H1 (cell line): ENCODE results near the gene ANKS1B. TPM values are rescaled to one million over a fixed set of nuclear protein-coding genes. Genes with fewer than 3 reads are reported as not detected.

Source experiments
- CTCF ChIA-PET: fragments of 300-600 bp; sonication (Branson Sonifier 250); formaldehyde crosslinking; loops from one replicate; lab custom pipeline; 2021; ENCODE audit not compliant: partially characterized antibody; lab: Charles Lee
- POLR2A ChIA-PET: fragments of 300-600 bp; sonication (Branson Sonifier 250); formaldehyde crosslinking; loops from one replicate; lab custom pipeline; 2021; ENCODE audit warnings: inconsistent platforms; ENCODE audit not compliant: partially characterized antibody; lab: Charles Lee
- DNase-seq, 2 experiments: peaks; one replicate each; pipeline versions ENCODE4 v3.0.0 to v3.0.0-alpha.2; 2010 to 2022; ENCODE audit warnings: low spot score in 2 of 2, low read depth in 1 of 2, mixed read lengths in 1 of 2
- FAIRE-seq: peaks from 2 replicates; lab custom pipeline; 2011; peaks lifted over from hg19 to GRCh38; lab: Jason Lieb, UNC
- H2AFZ ChIP-seq: 2 replicates; pipeline ENCODE4 v1.8.1; 2012; ENCODE audit warnings: low read length, inconsistent platforms
- H2AK5ac ChIP-seq: 2 replicates; pipeline ENCODE4 v1.6.1; 2013; ENCODE audit warnings: low read depth, low read length
- H2BK120ac ChIP-seq: replicated peaks from 2 replicates; pipeline ENCODE3; 2013; ENCODE audit warnings: low read depth, low read length, inconsistent platforms
- H2BK12ac ChIP-seq: 2 replicates; pipeline ENCODE4 v1.6.1; 2013; ENCODE audit warnings: low read depth, low read length
- H2BK15ac ChIP-seq: 2 replicates; pipeline ENCODE4 v1.6.1; 2013; ENCODE audit warnings: low read length
- H2BK20ac ChIP-seq: 2 replicates; pipeline ENCODE4 v1.6.1; 2013; ENCODE audit warnings: low read length
- H2BK5ac ChIP-seq: 2 replicates; pipeline ENCODE4 v1.6.1; 2013; ENCODE audit warnings: low read depth, low read length
- H3K14ac ChIP-seq: 2 replicates; pipeline ENCODE4 v1.6.1; 2013; ENCODE audit warnings: inconsistent platforms; ENCODE audit not compliant: insufficient read length
- H3K18ac ChIP-seq: 2 replicates; pipeline ENCODE4 v1.6.1; 2013; ENCODE audit warnings: low read length; ENCODE audit errors: extremely low read depth
- H3K23ac ChIP-seq: 2 replicates; pipeline ENCODE4 v1.6.1; 2013; ENCODE audit warnings: inconsistent platforms; ENCODE audit not compliant: insufficient read length
- H3K23me2 ChIP-seq: 2 replicates; pipeline ENCODE4 v1.6.1; 2013; ENCODE audit warnings: low read depth, low read length
- H3K27ac ChIP-seq: 2 replicates; pipeline ENCODE4 v1.6.1; 2011; ENCODE audit warnings: low read depth, low read length, inconsistent platforms
- H3K27me3 ChIP-seq, 4 experiments: replicated peaks in 1 of 4; 1 replicate in 1 of 4; 2 replicates in 3 of 4; pipeline versions ENCODE4 v1.6.1 to v1.8.1; 2011 to 2013; ENCODE audit warnings: low read length in 3 of 4, mild to moderate bottlenecking in 3 of 4, inconsistent platforms in 2 of 4, mixed read lengths in 2 of 4, moderate library complexity in 1 of 4; ENCODE audit not compliant: control insufficient read depth in 3 of 4, insufficient read depth in 3 of 4; ENCODE audit errors: extremely low read depth in 1 of 4
- H3K36me3 ChIP-seq, 4 experiments: 2 replicates each; pipeline versions ENCODE4 v1.6.1 to v1.8.1; 2011 to 2013; ENCODE audit warnings: mild to moderate bottlenecking in 4 of 4, low read length in 3 of 4, moderate library complexity in 2 of 4, control low read depth in 1 of 4, inconsistent platforms in 1 of 4; ENCODE audit not compliant: insufficient read depth in 4 of 4, control insufficient read depth in 2 of 4
- H3K4ac ChIP-seq: replicated peaks from 2 replicates; pipeline ENCODE3; 2013; ENCODE audit warnings: low read length, low read depth, mixed read lengths, inconsistent platforms; ENCODE audit not compliant: insufficient read length
- H3K4me1 ChIP-seq, 4 experiments: replicated peaks in 1 of 4; 1 replicate in 1 of 4; 2 replicates in 3 of 4; pipeline versions ENCODE4 v1.6.1 to v1.8.1; 2011 to 2013; ENCODE audit warnings: low read length in 3 of 4, inconsistent platforms in 2 of 4, mixed read lengths in 1 of 4; ENCODE audit not compliant: insufficient read depth in 4 of 4, control insufficient read depth in 3 of 4
- H3K4me2 ChIP-seq, 2 experiments: 2 replicates each; pipeline versions ENCODE4 v1.6.1 to v1.8.1; 2011 to 2013; ENCODE audit warnings: low read depth in 2 of 2, low read length in 2 of 2, control low read depth in 1 of 2, inconsistent platforms in 1 of 2, mild to moderate bottlenecking in 1 of 2; ENCODE audit not compliant: insufficient read depth in 1 of 2
- H3K4me3 ChIP-seq, 4 experiments: fragments of 200-600, 300-600 bp in 1 of 4; sonication (generic), shearing (Covaris generic), sonication (Bioruptor Twin) in 1 of 4; 2 replicates each; pipeline versions ENCODE4 v1.5.1 to v1.8.1; 2011 to 2016; ENCODE audit warnings: low read length in 4 of 4, low read depth in 3 of 4, control low read depth in 2 of 4, inconsistent platforms in 2 of 4, mild to moderate bottlenecking in 2 of 4, mixed read lengths in 1 of 4, moderate library complexity in 1 of 4; ENCODE audit not compliant: insufficient read depth in 2 of 4; ENCODE audit errors: extremely low read depth in 1 of 4
- H3K56ac ChIP-seq: replicated peaks from 2 replicates; pipeline ENCODE3; 2013; ENCODE audit warnings: low read depth, mild to moderate bottlenecking, mixed read lengths, low read length, inconsistent platforms; ENCODE audit not compliant: insufficient read length
- H3K79me1 ChIP-seq: 2 replicates; pipeline ENCODE4 v1.6.1; 2013; ENCODE audit warnings: low read depth, low read length, control low read depth
- H3K79me2 ChIP-seq, 2 experiments: 2 replicates each; pipeline versions ENCODE4 v1.6.1 to v1.8.1; 2012 to 2013; ENCODE audit warnings: low read length in 2 of 2, mild to moderate bottlenecking in 2 of 2, inconsistent platforms in 1 of 2; ENCODE audit not compliant: insufficient read depth in 2 of 2, control insufficient read depth in 1 of 2
- H3K9ac ChIP-seq, 4 experiments: replicated peaks in 1 of 4; 1 replicate in 1 of 4; 2 replicates in 3 of 4; pipeline versions ENCODE4 v1.6.1 to v1.8.1; 2011 to 2013; ENCODE audit warnings: low read depth in 3 of 4, low read length in 3 of 4, control low read depth in 2 of 4, mild to moderate bottlenecking in 2 of 4, moderate library complexity in 2 of 4, inconsistent platforms in 1 of 4; ENCODE audit errors: extremely low read depth in 1 of 4
- H3K9me3 ChIP-seq, 2 experiments: 2 replicates each; pipeline versions ENCODE4 v1.6.1 to v1.8.1; 2012 to 2013; ENCODE audit warnings: mild to moderate bottlenecking in 2 of 2, moderate library complexity in 2 of 2, control low read depth in 1 of 2, inconsistent platforms in 1 of 2, low read depth in 1 of 2, low read length in 1 of 2, mixed read lengths in 1 of 2; ENCODE audit not compliant: insufficient read depth in 2 of 2
- H4K20me1 ChIP-seq, 2 experiments: replicated peaks in 1 of 2; 2 replicates each; pipeline versions ENCODE3 to v1.8.1; 2011 to 2013; ENCODE audit warnings: inconsistent platforms in 2 of 2, low read length in 2 of 2, mild to moderate bottlenecking in 1 of 2; ENCODE audit not compliant: insufficient read depth in 2 of 2, control insufficient read depth in 1 of 2
- H4K5ac ChIP-seq: 2 replicates; pipeline ENCODE4 v1.6.1; 2013; ENCODE audit warnings: low read length, low read depth, mixed read lengths, inconsistent platforms; ENCODE audit not compliant: insufficient read length
- H4K8ac ChIP-seq: 2 replicates; pipeline ENCODE4 v1.8.0; 2013; ENCODE audit warnings: mild to moderate bottlenecking, moderate library complexity, low read length, inconsistent platforms; ENCODE audit not compliant: insufficient read depth; ENCODE audit errors: extremely low read depth
- H4K91ac ChIP-seq: replicated peaks from 2 replicates; pipeline ENCODE3; 2013; ENCODE audit warnings: low read length, mixed read lengths, inconsistent platforms; ENCODE audit not compliant: insufficient read length
- TAF1 ChIP-seq: IDR thresholded peaks from 2 replicates; pipeline ENCODE4 v1.6.1; 2011; ENCODE audit warnings: mild to moderate bottlenecking, low read depth, low read length
- WGBS, 2 experiments: shearing (Covaris generic) in 1 of 2; methylation state at CpG; one replicate each; pipeline versions ENCODE4 v1.1.6 to v1.1.7; 2013 to 2015; ENCODE audit warnings: low lambda C conversion rate in 2 of 2, mixed read lengths in 2 of 2, inconsistent platforms in 1 of 2, low coverage in 1 of 2, missing lambda C conversion rate in 1 of 2; ENCODE audit not compliant: insufficient replicate concordance in 2 of 2, insufficient coverage in 1 of 2, insufficient read length in 1 of 2; ENCODE audit errors: extremely low coverage in 1 of 2, missing lambda C conversion rate in 1 of 2; 5-methylcytosine and 5-hydroxymethylcytosine counted together
- polyA plus RNA-seq, 7 experiments: library from polyadenylated mRNA; depleted of rRNA in 3 of 7; stranded (reverse) in 5 of 7; unstranded in 2 of 7; fragments of >200 nt in 5 of 7; fragments of 200-250 nt in 2 of 7; gene quantifications; 1 replicate in 5 of 7; 2 replicates in 1 of 7; 4 replicates in 1 of 7; pipeline versions ENCODE4 v1.2.1 to v1.2.3, GENCODE V29; 2011 to 2013; ENCODE audit warnings: missing spikeins in 2 of 7, mixed read lengths in 2 of 7
- total RNA-seq: library from RNA; stranded (reverse); fragmentation: NEBNext Ultra II Directional; extraction: Animal tissue kit (Norgen Biotek cat#: 25700); gene quantifications from 2 replicates; pipeline ENCODE4 v1.2.1, GENCODE V29; 2021

Gene ANKS1B
- total and polyA plus RNA-seq, 2 of the 8 experiments (the other 6 are each of a cell fraction or from before 2014, with no cell fraction given), result 2.7 to 6.1 TPM

GRCh38 chr12:99985631-99986030 lies 895 bp upstream of the ANKS1B start:
- no peak overlapping the region for H3K4ac ChIP-seq
- H3K56ac ChIP-seq, result no peak overlapping the region
- H3K23me2 ChIP-seq, result peaks cover 6% of the 10 kb centered on the region
- no peak overlapping the region for H3K14ac ChIP-seq
- H3K9me3 ChIP-seq, result no peaks in the 10 kb centered on the region
- H3K4me2 ChIP-seq, result peak overlapping the region; percentile 94 to 95
- H3K23ac ChIP-seq, result no peak overlapping the region
- 85% methylated on average over 3 of the region's 3 CpGs; no CpG with 5 or more reads in 1 of the 2 experiments for WGBS, 2 experiments
- ChIA-PET POLR2A (no interaction called here), CTCF (no interaction called here)
- H3K27me3 ChIP-seq, result 0 out of 7 replicates have a peak, but pooled peaks cover 0 to 2% (median 0%) of the 10 kb centered on the region in 4 experiments
- H3K4me3 ChIP-seq, result peak overlapping the region; percentile 66 to 96 (median 74); a peak in 5 of 8 replicates
- FAIRE-seq, result no peak
- no peaks in the 10 kb centered on the region for H3K36me3 ChIP-seq
- no peak overlapping the region for H4K5ac ChIP-seq
- no peak overlapping the region for H3K27ac ChIP-seq
- no peaks in the 10 kb centered on the region for H4K20me1 ChIP-seq
- H3K79me1 ChIP-seq, result no peaks in the 10 kb centered on the region
- no peak overlapping the region for H2BK120ac ChIP-seq
- no peak overlapping the region for H2AK5ac ChIP-seq
- H4K91ac ChIP-seq, result no peak overlapping the region
- no peaks in the 10 kb centered on the region; a peak in 1 of 4 replicates for H3K79me2 ChIP-seq
- no peak overlapping the region for H3K9ac ChIP-seq
- H2BK12ac ChIP-seq, result no peak overlapping the region
- H4K8ac ChIP-seq, result no peak overlapping the region
- H2BK5ac ChIP-seq, result no peak overlapping the region
- no peak overlapping the region for H2BK20ac ChIP-seq
- H2BK15ac ChIP-seq, result no peak overlapping the region
- H3K18ac ChIP-seq, result no peak overlapping the region
- H2AFZ ChIP-seq, result peak overlapping the region; percentile 93
- peaks cover 0 to 8% (median 6%) of the 10 kb centered on the region in 4 experiments; a peak in 4 of 7 replicates for H3K4me1 ChIP-seq
- no peak for DNase-seq
- TF ChIP-seq TAF1, result no peak
